Activated CD4-positive, alpha-beta T cell treated with anti-CD3 and anti-CD28 coated beads, Interleukin-2, amount 50 U/mL, for 1 hour (primary cell): ENCODE results near the gene EHD3.
"Not testable (repeated sequence)": the region's sequence is repeated elsewhere in the genome, so short reads cannot be mapped to it uniquely, and the experiment has no call there.

Experiments used
- DNase-seq: peaks from one replicate; pipeline ENCODE4 v3.0.0-alpha.2; 2020

The EHD3 gene

GRCh38 chr2:31256611-31257382 is 22.8 kb downstream of the EHD3 start:
- DNase-seq = no peak

GRCh38 chr2:31258351-31258750 is 24.4 kb downstream of the EHD3 start:
- DNase-seq = no peak

- no peak for DNase-seq
Observed at GRCh38 chr2:31259075-31259474, 25.1 kb downstream of the EHD3 start.

- DNase-seq = no peak
Observed at GRCh38 chr2:31260870-31261269, 26.9 kb downstream of the EHD3 start.

- no peak for DNase-seq
Observed at GRCh38 chr2:31263636-31264190, 29.8 kb downstream of the EHD3 start.

GRCh38 chr2:31265234-31265633 is 31.3 kb downstream of the EHD3 start:
- no peak for DNase-seq

GRCh38 chr2:31266804-31267203 is 32.9 kb downstream of the EHD3 start:
- no peak for DNase-seq

GRCh38 chr2:31267437-31268120 is 33.6 kb downstream of the EHD3 start:
- DNase-seq = no peak

- no peak for DNase-seq
Observed at GRCh38 chr2:31268344-31268743, 34.4 kb downstream of the EHD3 start.

- DNase-seq = no peak
Observed at GRCh38 chr2:31269087-31269486, 35.1 kb downstream of the EHD3 start.

GRCh38 chr2:31270131-31270530 is 36.2 kb downstream of the EHD3 start:
- DNase-seq = no peak

- DNase-seq = no peak
Observed at GRCh38 chr2:31270822-31271231, 36.9 kb downstream of the EHD3 start.

GRCh38 chr2:31271851-31272267 is 37.9 kb downstream of the EHD3 start:
- no peak for DNase-seq

- no peak for DNase-seq
Observed at GRCh38 chr2:31274401-31275075, 40.6 kb downstream of the EHD3 start.

- no peak for DNase-seq
Observed at GRCh38 chr2:31275976-31276375, 42.0 kb downstream of the EHD3 start.

- no peak for DNase-seq
Observed at GRCh38 chr2:31277621-31278020, 43.7 kb downstream of the EHD3 start.

- DNase-seq = no peak
Observed at GRCh38 chr2:31282634-31283033, 48.7 kb downstream of the EHD3 start.

GRCh38 chr2:31283193-31283919 is 49.4 kb downstream of the EHD3 start:
- not testable (repeated sequence) for DNase-seq

GRCh38 chr2:31284107-31284506 is 50.2 kb downstream of the EHD3 start:
- DNase-seq = no peak

- no peak for DNase-seq
Observed at GRCh38 chr2:31286230-31286629, 52.3 kb downstream of the EHD3 start.

- no peak for DNase-seq
Observed at GRCh38 chr2:31286961-31287550, 53.1 kb downstream of the EHD3 start.

- no peak for DNase-seq
Observed at GRCh38 chr2:31287654-31288053, 53.7 kb downstream of the EHD3 start.

GRCh38 chr2:31294196-31294595 is 60.2 kb downstream of the EHD3 start:
- DNase-seq = no peak
